A549 (cell line): ENCODE measurements around the gene CCDC54.

ENCODE experiments used
- CHD4 ChIP-seq: fragments of 200-600 bp; sonication (generic); IDR thresholded peaks from 2 replicates; pipeline ENCODE4 v1.6.1; 2016; ENCODE audit warnings: antibody characterized with exemption, mild to moderate bottlenecking, borderline replicate concordance
- CTCF ChIP-seq: fragments of >200 bp; sonication (Bioruptor Twin); formaldehyde crosslinking; IDR thresholded peaks from 3 replicates; pipeline ENCODE4 v1.5.1; 2016
- HOXB5 ChIP-seq: fragments of 250-450 bp; sonication (Bioruptor Pico); IDR thresholded peaks from 2 replicates; pipeline ENCODE4 v1.5.0; 2020; ENCODE audit warnings: mild to moderate bottlenecking, moderate library complexity
- POLR2A ChIP-seq: IDR thresholded peaks from 2 replicates; pipeline ENCODE4 v1.6.1; 2012; ENCODE audit warnings: mild to moderate bottlenecking, low read length
- RARB ChIP-seq: fragments of 250-450 bp; sonication (Bioruptor Pico); IDR thresholded peaks from 2 replicates; pipeline ENCODE4 v1.8.0; 2021; ENCODE audit warnings: mild to moderate bottlenecking, moderate library complexity
- TF ChIP-seq, protein P1 (sequence below): fragments of 450-650 bp; IDR thresholded peaks from 2 replicates; pipeline ENCODE4 v1.6.1; 2014; ENCODE audit warnings: antibody characterized with exemption
- TF ChIP-seq, protein P2 (sequence below): fragments of 200-600 bp; sonication (generic); IDR thresholded peaks from 2 replicates; pipeline ENCODE4 v1.6.1; 2016; ENCODE audit warnings: antibody characterized with exemption, mild to moderate bottlenecking, moderate library complexity
- TF ChIP-seq, protein P3 (sequence below): IDR thresholded peaks from 2 replicates; pipeline ENCODE4 v1.6.1; 2012

DNA sequence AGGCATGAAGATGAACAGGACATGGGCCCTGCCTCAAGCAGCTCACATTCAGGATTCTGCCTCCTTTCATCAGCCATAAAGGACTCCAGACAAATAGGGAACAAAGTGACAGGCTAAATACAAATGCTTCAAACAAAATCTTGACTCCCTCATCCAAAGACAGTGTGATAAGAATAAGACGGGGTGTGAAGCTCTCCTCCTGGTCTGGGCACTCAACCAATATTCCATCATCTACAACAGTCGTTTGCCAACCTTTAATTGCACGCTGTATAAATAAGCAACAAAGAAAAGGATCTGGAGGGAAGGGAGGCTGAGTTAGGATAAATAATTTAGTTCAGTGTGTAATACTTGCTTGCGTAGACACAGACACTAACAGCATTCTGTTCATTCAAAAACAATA, 5.4 kb downstream of the CCDC54 start:
- TF ChIP-seq, protein P1, sequence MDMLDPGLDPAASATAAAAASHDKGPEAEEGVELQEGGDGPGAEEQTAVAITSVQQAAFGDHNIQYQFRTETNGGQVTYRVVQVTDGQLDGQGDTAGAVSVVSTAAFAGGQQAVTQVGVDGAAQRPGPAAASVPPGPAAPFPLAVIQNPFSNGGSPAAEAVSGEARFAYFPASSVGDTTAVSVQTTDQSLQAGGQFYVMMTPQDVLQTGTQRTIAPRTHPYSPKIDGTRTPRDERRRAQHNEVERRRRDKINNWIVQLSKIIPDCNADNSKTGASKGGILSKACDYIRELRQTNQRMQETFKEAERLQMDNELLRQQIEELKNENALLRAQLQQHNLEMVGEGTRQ, result no peak
- TF ChIP-seq CTCF, result no peak
- no peak for TF ChIP-seq HOXB5
- no peak for TF ChIP-seq POLR2A
- TF ChIP-seq CHD4, result no peak
- TF ChIP-seq RARB (CRISPR knock-in tag), result no peak
- TF ChIP-seq, protein P2, sequence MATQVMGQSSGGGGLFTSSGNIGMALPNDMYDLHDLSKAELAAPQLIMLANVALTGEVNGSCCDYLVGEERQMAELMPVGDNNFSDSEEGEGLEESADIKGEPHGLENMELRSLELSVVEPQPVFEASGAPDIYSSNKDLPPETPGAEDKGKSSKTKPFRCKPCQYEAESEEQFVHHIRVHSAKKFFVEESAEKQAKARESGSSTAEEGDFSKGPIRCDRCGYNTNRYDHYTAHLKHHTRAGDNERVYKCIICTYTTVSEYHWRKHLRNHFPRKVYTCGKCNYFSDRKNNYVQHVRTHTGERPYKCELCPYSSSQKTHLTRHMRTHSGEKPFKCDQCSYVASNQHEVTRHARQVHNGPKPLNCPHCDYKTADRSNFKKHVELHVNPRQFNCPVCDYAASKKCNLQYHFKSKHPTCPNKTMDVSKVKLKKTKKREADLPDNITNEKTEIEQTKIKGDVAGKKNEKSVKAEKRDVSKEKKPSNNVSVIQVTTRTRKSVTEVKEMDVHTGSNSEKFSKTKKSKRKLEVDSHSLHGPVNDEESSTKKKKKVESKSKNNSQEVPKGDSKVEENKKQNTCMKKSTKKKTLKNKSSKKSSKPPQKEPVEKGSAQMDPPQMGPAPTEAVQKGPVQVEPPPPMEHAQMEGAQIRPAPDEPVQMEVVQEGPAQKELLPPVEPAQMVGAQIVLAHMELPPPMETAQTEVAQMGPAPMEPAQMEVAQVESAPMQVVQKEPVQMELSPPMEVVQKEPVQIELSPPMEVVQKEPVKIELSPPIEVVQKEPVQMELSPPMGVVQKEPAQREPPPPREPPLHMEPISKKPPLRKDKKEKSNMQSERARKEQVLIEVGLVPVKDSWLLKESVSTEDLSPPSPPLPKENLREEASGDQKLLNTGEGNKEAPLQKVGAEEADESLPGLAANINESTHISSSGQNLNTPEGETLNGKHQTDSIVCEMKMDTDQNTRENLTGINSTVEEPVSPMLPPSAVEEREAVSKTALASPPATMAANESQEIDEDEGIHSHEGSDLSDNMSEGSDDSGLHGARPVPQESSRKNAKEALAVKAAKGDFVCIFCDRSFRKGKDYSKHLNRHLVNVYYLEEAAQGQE, result no peak
- TF ChIP-seq, protein P3, sequence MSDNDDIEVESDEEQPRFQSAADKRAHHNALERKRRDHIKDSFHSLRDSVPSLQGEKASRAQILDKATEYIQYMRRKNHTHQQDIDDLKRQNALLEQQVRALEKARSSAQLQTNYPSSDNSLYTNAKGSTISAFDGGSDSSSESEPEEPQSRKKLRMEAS, result no peak
